HG03039 (cell line): Measurements from ENCODE around the gene INPP5K.
A peak's percentile ranks its signal among the peaks of the same experiment; 100 is the strongest.
"Not testable (repeated sequence)": the region's sequence is repeated elsewhere in the genome, so short reads cannot be mapped to it uniquely, and the experiment has no call there.

ENCODE experiments used
- ATAC-seq: cut with Tn5 transposase; IDR thresholded peaks from one replicate; pipeline ENCODE4 v1.9.1; 2021; ENCODE audit warnings: mild to moderate bottlenecking, moderate library complexity; ENCODE audit not compliant: unreplicated experiment

The INPP5K gene

DNA sequence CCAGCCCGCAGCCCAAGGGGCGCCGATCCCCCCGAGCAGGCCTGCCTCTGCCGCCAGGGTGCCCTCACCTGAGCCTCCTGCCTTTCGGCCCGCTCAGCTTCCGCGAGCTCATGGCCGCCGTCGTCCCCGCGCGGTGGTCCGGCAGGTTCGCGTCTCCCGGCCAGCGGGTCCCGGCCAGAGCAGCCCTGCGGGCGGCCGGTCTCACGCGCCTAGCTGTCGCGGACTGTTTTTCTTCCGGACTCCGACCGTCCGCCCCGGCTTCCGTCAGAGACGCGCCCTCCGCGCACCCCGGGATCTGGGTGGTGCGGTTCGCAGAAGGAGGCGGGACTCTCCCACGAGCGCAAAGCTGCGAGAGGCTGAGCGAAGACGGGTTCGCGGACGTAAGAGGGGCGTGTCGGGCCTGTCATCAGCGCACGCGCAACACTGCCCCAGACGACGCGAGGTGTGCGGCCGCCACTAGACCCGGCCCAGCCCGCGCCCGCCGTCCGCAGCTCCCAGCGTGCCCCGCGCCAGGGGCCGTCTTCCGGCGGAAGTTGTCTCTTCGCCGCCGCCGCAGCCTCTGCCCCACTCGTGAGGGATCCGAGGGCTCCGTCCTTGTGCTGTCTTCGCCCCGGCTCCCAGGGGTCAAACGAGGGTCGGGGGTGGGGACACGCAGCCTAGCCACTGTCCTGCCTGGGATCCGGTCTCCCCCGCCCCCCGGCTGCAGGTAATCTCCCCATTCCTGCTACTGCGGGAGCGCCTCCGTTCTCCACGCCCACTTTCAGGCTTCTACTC is at the start of gene INPP5K:
INPP5K (minus strand) TSS at position 225 of the 774 bp plus-strand sequence; CDS start at position 112, 113 bp downstream.
- peak; percentile 85 for ATAC-seq

DNA sequence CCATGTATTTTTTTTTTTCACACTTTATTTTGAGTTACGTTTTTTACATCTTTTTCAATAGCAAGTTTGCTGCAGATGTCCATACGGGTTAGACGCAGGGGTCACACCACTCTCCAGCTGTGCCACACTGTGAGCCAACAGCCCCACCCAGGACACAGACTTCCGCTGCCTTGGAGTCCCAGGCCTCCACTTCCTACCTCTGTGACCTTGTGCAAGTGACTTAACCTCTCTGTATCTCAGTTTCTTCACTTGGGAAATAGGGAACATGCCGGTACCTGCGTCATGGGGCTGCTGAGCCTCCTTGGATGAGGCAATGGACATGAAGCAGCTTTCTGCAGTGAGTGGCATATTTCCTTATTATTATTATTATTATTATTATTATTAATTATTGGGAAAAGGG is 49.5 kb upstream of the INPP5K start:
- ATAC-seq = no peak

DNA sequence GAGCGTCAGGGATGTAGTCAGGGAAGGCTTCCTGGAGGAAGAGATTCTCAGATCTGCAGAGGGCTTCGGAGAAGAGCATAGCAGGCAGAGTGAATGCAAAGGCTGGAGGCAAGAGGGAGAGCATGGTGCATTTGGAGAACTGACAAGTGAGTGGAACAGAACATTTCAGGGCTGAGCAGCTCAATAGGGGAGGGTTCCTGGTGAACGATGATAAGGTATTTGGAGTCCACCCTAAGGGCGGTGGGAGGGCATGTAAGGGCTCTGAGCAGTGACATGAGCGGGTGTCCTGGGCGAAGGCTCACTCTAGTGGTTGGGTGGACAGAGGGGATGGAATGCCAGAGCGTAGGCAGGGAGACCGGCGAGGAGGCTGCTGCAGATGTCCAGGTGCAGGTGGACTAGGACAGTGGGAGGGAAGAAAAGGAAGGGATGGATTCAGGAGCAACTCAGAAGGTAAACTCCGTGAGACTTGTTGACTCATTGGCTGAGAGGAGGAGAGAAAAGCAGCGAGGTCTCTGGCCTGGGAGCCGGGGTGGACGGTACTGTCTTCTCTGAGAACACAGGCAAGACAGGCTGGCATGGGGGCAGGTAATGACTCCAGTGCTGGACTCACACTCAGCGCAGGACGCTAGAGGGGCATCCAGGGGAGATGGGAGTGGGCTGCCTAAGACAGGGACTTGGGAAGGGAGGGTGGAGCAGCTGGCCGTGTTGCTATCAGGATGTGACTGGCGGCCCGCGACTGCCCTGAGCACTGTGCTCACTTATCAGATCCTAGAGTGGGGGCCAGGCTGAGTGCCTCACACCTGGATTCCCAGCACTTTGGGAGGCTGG is 47.6 kb upstream of the INPP5K start:
- ATAC-seq = no peak

DNA sequence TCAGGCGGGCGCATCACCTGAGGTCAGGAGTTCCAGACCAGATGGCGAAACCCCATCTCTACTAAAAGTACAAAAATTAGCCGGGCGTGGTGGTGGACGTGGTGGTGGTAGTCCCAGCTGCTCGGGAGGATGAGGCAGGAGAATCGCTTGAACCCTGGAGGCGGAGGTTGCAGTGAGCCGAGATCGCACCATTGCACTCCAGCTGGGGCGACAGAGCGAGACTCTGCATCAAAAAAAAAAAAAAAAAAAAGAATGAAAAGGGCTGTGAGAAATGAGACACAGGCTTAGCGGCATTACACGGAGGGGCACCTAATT is 47.0 kb upstream of the INPP5K start:
- not testable (repeated sequence) for ATAC-seq

DNA sequence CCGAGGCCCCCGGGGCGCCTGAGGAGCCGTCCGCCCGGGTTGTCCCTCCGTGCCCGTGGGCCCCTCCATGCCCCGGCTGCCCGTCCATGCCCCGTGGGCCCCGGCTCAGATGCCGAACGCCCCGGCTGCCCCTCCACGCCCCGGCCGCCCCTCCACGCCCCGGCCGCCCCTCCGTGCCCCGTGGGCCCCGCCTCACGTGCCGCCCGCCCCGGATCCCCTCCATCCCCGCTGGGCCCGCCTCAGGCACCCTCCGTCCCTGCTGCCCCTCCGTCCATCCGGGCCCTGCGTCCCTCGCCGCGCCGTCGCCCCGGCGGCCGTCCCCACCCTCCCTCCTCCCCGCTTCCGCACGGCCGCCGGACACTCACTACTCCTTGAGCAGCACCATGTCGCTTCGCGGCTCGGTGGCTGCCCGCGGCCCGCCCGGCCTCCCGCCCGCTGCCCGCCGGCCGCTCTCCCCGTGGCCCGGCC is 45.8 kb upstream of the INPP5K start:
- ATAC-seq = peak; percentile 19

DNA sequence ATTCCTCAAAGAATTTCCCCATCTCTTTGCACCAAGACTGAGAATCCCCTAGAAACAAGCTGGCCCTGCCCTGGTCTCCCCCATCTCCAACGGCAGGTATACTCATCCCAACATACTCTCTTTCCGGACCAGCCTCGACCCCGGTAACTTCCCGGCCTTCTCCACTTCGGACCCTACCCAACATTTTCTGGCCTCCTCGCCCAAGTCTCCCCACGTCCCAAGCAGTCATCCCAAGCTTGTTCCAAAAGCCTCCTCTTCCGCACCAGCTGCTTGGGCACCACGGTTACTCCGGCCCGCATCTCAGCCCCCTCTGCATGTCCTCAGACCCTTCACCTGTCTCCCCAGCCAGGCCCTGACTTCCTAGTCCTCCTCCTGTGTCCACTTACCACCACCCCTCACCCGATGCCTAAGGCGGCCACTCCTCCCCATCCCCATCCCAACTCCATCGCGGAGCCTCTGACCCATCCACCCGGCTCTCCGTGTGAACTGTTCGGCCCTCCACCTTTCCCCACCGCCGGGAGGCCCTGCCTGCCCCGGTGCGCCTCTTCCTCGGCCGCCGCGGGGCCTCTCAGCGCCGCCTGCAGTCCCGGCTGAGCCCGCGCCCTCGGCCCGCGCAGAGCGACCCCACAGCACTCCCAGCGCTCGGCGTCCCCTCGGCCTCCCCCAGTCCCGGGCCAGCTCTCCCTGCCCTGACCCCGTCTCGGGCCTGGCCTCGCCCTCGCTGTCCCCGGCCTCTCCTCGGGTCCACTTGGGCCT is 45.2 kb upstream of the INPP5K start:
- peak; percentile 8 for ATAC-seq

DNA sequence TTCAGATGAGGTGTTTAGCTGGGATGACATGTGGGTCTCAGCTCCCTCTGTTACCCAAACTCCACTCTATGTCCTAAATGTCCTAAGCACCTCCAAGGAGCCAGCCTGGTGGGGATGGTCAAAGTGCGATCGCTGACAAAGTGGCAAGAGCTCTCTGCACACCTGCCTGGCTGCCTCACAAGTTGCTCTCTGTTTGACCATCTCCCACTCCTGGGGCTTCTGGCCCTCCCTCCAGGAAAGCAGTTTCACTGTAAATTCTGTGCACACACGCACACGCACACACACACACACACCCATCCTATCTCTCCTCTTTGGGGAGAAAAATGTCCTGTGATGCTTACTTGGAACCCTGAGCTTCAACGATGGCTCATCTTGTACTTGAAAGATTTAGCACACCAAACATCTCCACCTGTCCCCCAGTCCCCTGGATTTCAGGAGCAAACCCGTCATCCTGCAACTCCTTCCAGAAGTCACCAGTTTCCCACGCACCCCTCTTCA is 44.5 kb upstream of the INPP5K start:
- ATAC-seq = no peak

DNA sequence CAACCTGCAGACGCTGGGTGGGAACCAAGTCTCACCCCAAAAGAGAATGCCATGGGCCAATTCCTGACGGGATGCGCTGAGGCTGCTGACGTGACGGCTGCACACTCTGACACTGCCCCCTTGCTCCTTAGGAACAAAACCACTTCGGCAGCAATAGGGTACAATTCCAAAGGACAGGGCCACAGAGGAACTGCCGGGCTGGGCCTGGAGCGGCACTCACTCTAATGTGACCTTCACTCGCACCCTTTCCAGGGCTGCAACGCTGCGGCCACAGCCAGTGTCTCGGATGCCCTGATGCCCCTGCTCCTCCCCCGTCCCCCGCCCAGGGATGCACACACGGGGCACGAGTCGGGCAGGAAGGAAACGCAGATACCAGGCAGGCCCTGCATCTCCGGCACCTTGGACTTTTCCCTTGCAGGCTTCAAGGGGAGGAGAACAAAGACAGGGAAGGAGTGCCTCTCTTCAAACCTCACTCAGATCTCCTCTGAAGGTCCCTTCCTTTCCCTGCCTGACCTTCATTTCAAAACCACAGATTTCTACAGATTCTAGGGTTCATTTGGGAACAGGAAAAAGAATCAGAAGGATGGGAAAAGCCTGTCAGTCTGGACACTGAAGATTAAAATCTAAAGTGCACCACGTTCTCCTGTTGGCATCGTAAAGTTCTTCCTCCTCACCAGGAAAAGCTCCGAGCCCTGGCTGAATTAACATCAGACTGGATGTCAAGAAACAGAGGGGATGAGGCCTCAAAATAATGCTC is 43.9 kb upstream of the INPP5K start:
- no peak for ATAC-seq

DNA sequence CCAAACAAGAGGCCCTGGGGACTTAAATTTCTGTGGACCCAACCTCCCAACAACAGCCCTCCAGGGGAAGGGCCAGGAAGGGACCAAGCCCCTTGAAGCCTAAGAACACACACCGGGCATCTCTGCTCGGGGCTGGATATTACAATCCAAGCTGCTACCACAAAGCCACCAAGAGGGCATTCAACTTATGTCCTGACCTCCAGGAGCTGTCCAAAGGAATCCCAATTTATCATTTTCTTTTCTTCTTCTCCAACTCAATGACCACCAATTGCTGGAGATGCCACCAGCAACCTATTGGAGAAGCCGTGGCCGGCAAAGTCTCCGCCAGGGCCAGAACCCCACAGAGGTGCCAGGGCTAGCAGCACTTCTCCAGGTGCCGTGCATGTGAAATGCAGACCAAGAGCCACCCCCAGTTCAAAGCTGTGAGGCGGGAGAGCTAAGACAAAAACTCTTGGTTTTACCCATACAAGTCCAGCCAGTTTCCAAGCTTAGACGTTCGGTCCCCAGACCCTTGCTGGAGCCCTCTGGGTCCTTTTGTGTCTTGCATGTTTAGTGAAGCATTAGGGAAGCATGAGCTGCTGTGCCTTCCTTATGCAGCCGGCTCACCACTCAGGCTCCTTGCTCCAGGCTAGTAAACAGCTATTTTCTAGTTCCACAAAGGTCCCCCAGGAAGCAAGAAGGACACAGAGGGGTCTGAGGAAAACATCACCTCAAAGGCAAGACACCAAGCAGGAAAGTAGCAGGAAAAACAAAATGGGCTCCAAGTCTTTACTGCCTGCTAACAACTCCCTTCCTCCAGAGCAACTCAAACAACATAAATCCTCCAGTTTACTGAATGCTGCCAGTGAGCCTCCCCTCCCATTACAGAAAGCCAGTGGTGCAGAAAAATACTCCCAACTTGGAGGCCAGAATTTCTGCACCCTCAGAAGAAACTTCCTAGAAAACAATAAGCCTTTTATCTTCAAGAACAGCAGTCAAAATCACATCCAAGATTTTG is 42.9 kb upstream of the INPP5K start:
- no peak for ATAC-seq

DNA sequence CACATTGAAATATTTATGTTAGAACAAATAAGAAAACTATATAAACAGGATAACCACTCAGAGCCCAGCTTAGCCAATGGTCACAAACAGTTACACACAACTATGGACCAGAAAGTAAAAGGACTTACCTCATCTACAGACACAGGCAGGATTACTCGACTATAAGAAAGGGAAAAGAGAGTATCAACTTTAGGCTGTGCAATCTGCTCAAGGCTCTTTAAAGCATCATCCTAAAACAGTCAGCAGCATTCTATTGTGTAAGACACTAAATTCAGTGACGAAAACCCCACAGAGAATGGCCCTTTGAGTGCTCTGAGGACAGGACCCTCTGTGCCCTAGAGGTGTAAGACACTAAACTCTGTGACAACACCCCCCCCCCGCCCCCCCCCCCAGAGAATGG is 42.0 kb upstream of the INPP5K start:
- no peak for ATAC-seq

DNA sequence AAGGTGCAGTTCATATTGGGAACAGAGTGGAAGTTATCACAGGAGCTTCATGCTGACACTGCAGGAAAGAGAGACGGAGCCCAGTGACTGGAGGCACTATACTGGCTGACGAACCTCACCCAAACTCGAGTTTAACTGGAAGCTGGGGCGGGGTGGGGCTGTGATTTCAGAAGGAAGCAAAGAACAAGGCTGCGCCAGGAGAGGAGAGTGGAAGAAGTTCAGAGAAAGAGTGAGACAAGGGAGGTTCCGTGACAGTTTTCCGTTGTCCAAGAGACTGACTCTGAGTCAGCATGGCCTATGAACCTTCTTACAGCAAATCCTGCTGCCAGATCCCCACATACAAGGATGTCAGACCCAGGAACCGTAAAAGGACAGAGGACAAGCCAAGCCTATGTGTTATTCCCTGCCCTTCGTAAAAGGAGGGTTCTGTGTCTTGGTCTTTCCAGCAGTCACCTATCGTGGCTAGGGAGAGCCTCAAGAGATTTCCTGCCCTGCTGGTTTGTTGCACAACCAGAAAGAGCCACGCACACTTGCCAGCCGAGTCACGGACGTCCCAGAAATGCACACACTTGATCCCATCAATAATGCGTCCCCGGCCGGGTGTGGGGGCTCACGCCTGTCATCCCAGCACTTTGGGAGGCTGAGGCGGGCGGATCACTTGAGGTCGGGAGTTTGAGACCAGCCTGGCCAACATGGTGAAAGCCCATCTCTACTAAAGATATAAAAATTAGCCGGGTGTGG is 41.1 kb upstream of the INPP5K start:
- ATAC-seq = no peak

DNA sequence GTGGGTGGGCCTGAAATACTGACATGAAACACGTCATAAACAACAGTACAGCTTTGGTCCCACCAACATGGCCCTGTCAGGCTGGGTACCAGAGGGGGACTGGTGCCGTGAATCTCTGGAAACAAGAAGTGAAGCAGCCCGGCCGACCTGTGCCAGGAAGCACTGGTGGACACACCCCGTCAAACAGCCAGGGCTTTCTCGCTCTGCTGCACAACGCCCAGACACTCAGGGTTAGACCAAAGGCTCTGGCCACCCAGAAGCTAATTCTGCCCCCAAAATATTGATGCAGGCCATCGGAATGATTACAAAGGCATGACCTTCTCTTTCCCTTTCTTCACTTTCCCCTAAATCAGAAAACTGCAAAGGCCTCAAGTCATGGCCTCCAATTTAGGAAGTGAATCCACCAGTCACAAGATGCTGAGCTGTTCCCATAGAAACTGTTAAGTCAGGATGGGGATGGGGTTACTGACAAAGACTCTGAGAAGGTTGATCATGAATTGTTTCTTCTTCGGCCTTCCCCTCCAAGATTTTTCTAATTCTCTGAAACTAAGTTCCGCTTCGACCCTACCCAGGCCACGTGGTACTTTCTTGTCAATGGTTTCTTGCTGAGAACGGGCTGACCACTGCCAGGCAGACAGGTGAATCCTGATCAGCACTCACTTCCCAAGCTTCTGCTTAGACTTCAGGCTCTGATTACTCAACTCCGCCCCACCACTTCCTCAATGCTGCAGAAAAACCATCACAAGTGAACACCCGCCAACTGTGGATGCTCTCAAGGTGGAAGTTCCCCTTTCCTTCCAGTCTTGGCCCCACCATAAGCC is 39.4 kb upstream of the INPP5K start:
- ATAC-seq = no peak

DNA sequence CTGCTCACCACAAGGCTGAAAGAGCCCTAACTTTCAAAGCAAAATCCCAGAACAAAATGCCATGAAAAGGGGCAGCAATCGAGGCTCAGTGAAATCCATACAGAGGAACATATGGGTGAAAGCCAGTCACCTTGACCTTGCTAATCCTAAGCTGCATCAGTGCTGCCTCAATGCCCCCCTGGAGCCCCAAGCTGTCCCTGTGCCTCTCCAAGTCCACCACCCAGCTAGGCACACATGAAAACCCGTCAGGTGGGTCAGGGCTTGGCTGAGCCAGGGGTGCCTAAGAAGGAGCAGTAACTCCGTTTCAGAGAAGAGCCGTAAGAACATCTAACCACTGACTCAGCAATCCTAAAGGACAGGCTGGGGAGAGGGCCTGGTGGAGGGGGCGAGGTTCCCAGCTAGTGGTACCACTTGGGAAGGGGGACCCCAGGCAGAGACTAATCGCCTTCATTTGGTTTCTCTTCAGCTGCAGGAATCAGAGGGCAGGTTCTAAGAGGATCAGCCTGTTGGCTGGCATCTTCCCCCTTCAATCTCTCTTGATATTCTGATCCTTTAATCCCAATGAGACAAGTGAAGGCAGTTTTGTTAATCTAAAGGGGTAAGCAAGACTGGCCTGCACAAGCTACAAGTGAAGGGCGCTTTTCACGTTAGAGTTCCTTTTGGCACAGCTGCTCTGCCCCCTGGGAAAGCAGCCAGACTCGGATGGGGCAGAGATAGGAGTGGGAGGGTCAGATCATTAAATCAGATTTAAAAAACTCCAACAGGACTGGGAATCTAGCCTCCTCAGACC is 38.5 kb upstream of the INPP5K start:
- ATAC-seq = no peak

DNA sequence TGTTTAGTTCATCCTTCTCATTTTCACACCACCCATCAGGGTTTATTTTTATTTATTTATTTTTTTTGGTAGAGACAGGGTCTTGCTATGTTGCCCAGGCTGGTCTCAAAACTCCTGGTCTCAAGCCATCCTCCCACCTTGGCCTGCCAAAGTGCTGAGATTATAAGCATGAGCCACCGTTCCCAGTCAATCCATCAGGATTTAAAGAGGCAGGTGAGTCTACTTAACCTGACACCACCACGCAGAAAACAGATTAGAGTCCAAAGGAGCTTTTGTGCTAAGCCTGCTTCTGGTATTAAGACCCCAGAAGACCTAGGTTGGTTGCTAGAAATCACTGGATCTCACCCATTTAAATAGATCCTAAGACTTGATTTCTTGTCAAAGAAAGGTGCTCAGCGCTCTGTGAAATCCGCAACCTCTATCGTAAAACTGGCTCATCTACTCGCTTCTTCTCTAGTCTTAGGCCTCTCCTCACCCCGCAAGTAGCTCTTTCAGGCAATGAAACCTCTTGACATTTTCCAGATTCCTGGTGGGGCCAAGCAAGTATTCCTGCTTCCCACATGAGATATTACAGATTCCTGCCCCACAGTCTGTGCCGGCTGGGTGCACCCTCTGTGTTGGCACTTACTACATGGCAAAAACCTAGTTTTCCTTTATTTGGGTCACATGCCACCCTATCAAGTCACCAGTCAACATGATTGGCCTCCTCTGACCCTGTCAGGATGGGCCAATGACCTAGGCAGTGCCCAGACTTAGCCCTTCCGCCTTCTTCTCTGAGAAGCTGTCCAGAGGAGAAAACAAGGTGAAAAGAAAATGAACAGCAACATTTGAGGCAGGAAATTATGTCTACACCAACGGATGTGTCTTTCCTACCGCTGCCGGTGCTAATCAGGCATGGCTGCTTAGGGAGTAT is 37.2 kb upstream of the INPP5K start:
- no peak for ATAC-seq

DNA sequence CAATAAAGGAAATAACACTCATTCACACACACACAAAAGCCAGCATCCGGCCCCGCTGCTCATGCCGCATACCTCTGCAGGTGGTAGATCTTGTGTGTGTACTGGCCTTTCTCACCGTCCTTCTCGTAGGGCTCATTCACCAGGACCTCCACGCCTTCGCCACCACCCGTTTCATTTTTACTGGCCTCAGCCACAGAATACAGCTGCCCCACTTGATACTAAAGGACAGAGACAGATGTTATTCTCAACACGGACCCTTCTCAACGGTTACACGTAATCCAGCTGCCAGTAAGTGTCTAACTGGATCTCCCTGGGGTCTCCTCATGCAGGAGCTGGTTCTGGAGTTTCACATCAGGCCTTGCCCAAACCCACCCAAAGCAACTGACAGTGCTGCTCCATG is 36.5 kb upstream of the INPP5K start:
- ATAC-seq = no peak

DNA sequence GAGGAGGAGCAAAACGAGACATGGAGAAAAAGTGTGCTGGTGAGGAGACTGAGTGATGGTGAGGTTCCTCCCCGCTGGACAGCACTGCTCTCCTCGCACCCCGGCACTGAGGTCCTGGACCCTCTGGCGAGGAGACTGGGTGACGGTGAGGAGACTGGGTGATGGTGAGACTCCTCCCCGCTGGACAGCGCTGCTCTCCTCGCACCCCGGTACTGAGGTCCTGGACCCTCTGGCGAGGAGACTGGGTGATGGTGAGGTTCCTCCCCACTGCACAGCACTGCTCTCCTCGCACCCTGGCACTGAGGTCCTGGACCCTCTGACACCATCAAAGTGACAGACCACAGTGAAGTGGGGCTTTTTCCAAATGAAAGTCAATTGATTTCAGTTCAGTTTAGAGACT is 35.3 kb upstream of the INPP5K start:
- ATAC-seq = no peak
